ENCODE measurements around the gene PHRF1.

The PHRF1 gene

GRCh38 chr11:615504-616319, 39.4 kb downstream of the PHRF1 start, which contains the start of gene IRF7:
Gene IRF7 (minus strand): TSS chr11:615950. CDS start chr11:615364, 586 bp downstream.
- peak; percentile 97 to 98 for DNase-seq

GRCh38 chr11:616320-617198, 40.3 kb downstream of the PHRF1 start:
- DNase-seq, result no peak

GRCh38 chr11:617199-617911, 41.1 kb downstream of the PHRF1 start:
- DNase-seq, result no peak

DNA sequence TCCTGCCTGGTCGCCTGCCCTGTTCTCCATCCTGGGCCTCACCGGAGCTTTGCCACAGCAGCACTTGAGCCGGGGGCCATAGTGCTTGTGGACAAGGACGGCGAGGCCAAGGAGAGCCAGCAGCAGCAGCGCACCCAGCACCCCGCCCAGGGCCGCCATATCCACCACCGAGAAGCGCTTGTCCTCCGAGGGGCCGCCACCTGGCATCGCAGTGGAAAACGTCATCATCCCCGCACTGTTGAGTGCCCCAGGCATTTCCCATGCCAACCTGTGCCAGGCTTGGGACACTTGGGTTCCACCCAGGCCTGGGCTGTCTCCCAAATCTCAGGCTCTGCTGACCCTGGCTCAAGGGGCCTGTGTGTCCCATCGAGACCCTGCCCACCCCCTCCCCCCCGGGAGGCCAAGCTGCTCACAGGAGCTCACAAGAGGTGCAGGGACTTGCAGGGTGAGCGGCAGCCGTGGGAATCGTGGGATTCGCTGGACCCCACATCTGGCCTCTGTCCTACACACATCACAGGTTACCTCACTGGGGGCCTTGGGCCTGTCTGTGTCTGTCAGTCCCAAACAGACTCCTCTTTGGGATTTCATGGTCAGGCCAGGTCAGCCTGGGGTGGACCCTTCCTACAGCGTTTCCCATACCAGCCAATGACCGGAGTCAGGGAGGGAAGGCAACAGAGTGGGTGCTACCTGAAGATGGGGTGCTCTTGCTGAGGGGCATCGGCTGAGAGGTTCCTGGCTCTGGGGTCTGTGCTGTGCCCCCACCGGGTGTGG, 41.8 kb downstream of the PHRF1 start:
- no peak for DNase-seq

DNA sequence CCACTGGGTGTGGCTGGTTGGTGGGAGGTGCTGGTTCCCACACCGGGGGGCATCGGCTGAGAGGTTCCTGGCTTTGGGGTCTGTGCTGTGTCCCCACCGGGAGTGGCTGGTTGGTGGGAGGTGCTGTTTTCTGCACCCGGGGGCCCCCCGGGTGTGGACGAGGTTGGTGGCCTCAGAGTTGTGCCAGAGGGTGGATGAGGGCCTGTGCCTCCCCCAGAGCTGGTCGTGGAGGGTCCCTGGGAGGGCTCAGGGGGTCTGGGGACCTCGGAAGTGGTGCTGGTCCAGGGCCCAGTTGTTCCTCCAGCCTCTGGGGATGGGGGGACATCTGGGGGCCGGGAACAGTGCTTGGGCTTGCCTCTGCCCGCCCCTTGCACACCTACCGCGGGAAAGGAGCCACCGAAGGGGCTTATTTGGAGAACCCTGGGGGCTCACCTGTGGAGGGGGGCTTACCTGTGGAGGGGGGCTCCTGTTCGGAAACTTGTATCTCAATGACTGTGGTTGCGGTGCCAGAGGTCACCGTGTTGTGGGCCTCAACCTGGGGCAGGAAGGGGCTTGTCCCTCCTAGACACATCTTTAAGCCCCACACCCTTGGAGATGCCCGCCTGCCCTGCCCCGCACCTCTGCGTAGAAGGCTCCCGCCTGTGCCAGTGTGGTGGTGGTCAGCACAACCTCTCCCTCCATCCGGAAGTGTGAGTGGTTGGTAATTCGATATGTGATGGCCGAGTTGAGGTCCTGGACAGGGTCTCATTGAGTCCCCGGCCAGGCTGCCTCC, 42.8 kb downstream of the PHRF1 start:
- no peak for DNase-seq

- no peak for DNase-seq
Measured at GRCh38 chr11:619628-620050, 43.4 kb downstream of the PHRF1 start.

GRCh38 chr11:620201-620600, 43.9 kb downstream of the PHRF1 start:
- no peak for DNase-seq

- DNase-seq, result peak in 1 of 2 donors; percentile 23
Measured at GRCh38 chr11:620935-621814, 44.9 kb downstream of the PHRF1 start.

- no peak for DNase-seq
Measured at GRCh38 chr11:621838-622237, 45.6 kb downstream of the PHRF1 start.

GRCh38 chr11:623349-623869, 47.1 kb downstream of the PHRF1 start:
- DNase-seq, result no peak

DNA sequence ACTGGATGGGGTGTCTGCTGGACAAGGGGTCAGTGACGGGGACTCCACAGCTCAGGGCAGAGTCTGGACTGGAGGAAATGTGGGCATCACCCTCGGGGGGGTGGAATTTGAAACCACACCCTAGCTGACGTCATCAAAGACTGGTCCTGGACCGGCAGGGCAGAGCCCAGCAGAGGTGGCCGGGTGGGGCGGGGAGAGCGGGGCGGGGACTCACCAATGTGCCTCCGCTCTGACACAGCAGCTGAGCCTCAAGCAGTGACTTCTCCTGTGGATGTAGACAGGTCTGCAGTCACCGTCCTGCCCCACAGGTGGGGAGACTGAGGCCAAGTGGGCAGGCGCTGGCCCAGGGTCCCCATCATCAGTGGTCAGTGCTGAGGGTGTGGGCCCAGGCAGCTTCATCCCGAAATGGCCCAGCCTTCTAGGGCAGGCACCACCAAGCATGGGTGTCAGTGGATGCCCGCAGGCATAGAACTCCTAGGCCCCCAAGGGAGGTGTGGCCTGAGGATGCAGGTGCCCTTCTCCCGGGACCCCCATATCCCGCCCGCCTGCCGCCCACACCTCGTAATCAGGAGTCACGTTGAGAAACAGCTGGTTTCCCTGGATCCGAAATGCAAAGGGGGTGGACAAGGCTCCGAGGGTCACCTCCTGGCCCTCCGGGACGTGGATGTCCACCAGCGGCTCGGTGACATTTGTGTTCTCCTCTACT, 47.9 kb downstream of the PHRF1 start:
- peak in 1 of 2 donors; percentile 4 for DNase-seq

GRCh38 chr11:624705-625635, 48.7 kb downstream of the PHRF1 start, which contains the start of gene CDHR5:
Gene CDHR5 (minus strand): TSS chr11:624955. CDS start chr11:624902, 53 bp downstream.
- DNase-seq, result no peak

GRCh38 chr11:625636-626268, 49.5 kb downstream of the PHRF1 start:
- DNase-seq, result no peak

DNA sequence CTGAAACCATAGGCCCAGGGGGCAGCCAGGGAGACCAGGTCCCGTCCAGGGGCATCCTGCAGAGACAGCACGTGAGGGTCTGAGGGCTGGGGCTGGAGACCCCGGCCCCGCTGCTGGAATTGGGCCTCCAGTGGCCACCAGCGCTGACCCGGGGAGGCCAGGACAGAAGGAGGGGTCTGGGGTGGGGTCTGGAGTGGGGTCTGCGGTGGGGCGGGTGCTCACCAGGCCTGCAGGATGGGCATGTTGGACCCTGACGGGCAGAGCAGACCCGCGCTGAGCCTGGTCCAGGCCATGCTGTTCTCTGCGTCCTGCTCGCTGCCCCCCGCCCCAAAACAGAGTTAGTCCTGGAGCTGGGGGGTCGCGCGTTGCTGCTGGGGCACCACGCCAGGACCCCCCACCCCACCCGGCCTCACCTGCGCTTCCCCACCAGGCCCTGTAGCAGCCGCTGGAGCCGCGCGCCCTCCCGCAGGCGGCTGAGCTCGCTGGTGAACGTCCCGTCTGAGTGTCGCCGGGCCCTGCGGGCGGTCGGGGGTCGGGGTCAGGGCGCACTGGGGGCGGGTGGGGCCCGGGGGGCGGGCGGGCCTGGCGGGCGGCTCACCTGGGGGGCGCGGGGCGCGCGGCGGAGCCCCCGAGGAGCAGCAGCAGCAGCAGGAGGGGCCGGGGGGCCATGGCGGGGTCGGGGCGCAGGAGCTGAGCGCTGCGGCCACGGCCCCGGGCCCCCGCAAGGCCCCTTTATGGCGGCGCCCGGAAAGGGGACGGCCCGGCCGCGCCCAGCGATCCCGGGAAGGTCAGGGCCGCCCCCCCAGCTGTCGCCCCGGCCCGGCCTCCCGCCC, 50.4 kb downstream of the PHRF1 start, which contains the start of gene SCT:
TSS of gene SCT (minus strand) at position 707 of the 833 bp plus-strand sequence. CDS start at position 669, 38 bp downstream.
- DNase-seq, result no peak

DNA sequence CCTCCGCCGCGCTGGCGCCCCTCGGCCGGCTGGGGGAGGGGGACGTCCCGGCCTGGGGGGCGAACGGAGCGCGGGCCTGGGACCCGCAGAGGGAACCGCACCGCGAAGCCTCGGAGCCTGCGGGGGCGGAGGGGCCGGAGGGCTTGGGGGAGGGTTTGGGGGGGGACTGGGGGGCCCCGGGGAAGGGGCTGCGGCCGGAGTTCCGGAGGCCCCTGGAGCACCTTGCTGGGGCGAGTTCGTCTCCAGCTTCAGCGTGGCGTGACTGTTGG, 51.0 kb downstream of the PHRF1 start:
- DNase-seq, result no peak

DNA sequence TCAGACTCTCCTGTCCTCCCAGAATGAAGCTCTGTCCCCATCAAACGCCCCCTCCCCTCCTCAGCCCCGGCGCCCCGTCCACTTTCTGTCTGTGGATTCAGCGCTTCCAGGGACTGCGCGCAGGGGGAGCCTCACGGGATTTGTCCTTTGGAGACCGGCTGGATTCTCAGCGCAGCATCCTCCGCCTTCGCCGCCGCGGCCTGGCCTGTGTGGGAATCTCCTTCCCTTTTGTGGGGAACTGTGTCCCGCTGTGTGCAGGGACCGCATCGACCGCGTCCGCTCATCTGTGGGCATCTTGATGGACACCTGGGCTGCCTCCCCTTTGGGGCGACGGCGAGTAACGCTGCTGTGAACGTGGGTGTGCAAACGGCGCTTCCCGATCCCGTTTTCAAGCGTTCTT, 51.8 kb downstream of the PHRF1 start:
- DNase-seq, result no peak

DNA sequence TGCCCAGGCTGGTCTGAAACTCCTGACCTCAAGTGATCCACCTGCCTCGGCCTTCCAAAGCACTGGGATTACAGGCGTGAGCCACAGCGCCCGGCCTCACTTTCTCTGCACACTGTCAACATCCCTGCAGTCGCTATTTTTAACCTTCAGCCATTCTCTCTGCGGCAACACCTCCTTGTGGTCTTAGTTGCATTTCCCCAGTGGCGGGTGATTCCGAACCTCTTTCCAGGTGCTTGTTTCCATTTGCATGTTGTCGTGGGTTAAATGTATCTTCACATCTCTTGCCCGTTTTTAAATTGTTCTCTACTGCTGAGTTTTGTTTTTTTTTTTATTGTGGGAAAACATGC, 52.9 kb downstream of the PHRF1 start:
- DNase-seq, result no peak

All from inflammatory macrophage (primary cell).